ENCODE data around the gene CELF4.

DNA sequence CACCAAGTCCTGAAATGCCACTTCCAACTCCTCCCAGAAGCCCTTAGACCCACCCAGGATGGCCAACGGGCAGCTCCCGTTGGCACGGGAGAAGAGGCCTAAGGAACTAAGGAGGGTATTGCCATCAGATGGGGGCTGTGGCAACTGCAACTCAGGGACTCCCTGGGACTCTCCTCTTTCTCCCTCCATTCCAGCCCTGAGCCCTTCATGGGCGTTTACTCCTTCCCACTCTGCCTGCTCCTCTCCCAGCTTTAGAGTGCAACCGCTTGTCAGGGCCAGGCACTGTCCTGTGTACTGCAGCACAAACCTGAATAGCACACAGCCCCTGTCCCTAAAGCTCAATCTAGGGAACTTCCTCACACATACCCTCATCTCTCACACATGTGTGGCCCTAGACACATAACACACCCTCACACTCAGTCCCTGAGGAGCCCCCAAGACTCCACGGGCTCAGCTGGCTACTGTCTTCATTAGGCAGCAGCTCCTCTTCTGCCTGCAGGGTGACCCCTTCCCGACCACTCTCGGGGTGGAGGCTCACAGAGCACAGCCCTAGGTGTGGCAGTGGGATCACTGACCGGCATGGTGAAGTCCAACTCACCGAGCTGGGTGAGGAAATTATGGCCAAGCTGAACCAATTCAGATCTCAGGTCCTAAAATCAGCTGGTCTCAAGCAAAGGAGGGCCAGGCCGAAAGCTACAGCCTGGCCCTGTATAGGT lies 316.3 kb downstream of the CELF4 start:
- TF ChIP-seq CTCF (IDR thresholded peaks at IDR 0.05; ENCODE audit: borderline replicate concordance, extremely low read depth, low read length, poor library complexity, severe bottlenecking): no peak
- TF ChIP-seq EZH2 (IDR thresholded peaks at IDR 0.05; ENCODE audit: borderline replicate concordance, low read depth, low read length, severe bottlenecking): no peak

All from DND-41 (cell line).